NCI-H345 (cell line): ENCODE measurements around the gene TMEM63C.
"Not testable (repeated sequence)": the region's sequence is repeated elsewhere in the genome, so short reads cannot be mapped to it uniquely, and the experiment has no call there.

Experiments used
- DNase-seq: peaks from one replicate; lab custom pipeline; 2025; lab: John Stamatoyannopoulos, UW

Gene TMEM63C

GRCh38 chr14:77154421-77154820 lies 27.2 kb upstream of the TMEM63C start:
- DNase-seq, result peak; percentile 12

GRCh38 chr14:77155083-77155482 lies 26.5 kb upstream of the TMEM63C start:
- DNase-seq, result no peak

GRCh38 chr14:77157740-77158139 lies 23.9 kb upstream of the TMEM63C start:
- DNase-seq, result peak; percentile 66

- DNase-seq, result peak; percentile 88
These were observed 23.3 kb upstream of the TMEM63C start for GRCh38 chr14:77158175-77158881.

- DNase-seq, result peak; percentile 44
These were observed 22.7 kb upstream of the TMEM63C start for GRCh38 chr14:77158882-77159255.

- no peak for DNase-seq
These were observed 20.6 kb upstream of the TMEM63C start for GRCh38 chr14:77161011-77161410.

GRCh38 chr14:77170045-77170444 lies 11.6 kb upstream of the TMEM63C start:
- DNase-seq, result no peak

- no peak for DNase-seq
These were observed 8.7 kb upstream of the TMEM63C start for GRCh38 chr14:77172916-77173315.

- not testable (repeated sequence) for DNase-seq
These were observed 7.5 kb upstream of the TMEM63C start for GRCh38 chr14:77173911-77174617.

GRCh38 chr14:77175843-77176242 lies 5.8 kb upstream of the TMEM63C start:
- no peak for DNase-seq

- no peak for DNase-seq
These were observed 3.9 kb upstream of the TMEM63C start for GRCh38 chr14:77177702-77178101.

GRCh38 chr14:77178656-77179055 lies 2.9 kb upstream of the TMEM63C start:
- DNase-seq, result no peak

GRCh38 chr14:77180726-77181602 lies 634 bp upstream of the TMEM63C start:
- DNase-seq, result no peak

- no peak for DNase-seq
These were observed 2.3 kb downstream of the TMEM63C start for GRCh38 chr14:77183896-77184295.

- no peak for DNase-seq
These were observed 2.9 kb downstream of the TMEM63C start for GRCh38 chr14:77184396-77185092.

- DNase-seq, result no peak
These were observed 3.5 kb downstream of the TMEM63C start for GRCh38 chr14:77185093-77185465.

- peak; percentile 8 for DNase-seq
These were observed 5.5 kb downstream of the TMEM63C start for GRCh38 chr14:77186911-77187648.

GRCh38 chr14:77187649-77188012 lies 6.0 kb downstream of the TMEM63C start:
- DNase-seq, result no peak

GRCh38 chr14:77189479-77189878 lies 7.9 kb downstream of the TMEM63C start:
- peak; percentile 2 for DNase-seq

- DNase-seq, result no peak
These were observed 9.4 kb downstream of the TMEM63C start for GRCh38 chr14:77190977-77191376.

GRCh38 chr14:77194706-77195105 lies 13.1 kb downstream of the TMEM63C start:
- no peak for DNase-seq
